Endometrium (tissue), 2 donors: ENCODE data around the gene MRFAP1.

ENCODE experiments used
- FAIRE-seq: peaks from 2 replicates; lab custom pipeline; 2012; peaks lifted over from hg19 to GRCh38; lab: Jason Lieb, UNC
- donor health status: control.
- donor health status: control.

MRFAP1 gene

DNA sequence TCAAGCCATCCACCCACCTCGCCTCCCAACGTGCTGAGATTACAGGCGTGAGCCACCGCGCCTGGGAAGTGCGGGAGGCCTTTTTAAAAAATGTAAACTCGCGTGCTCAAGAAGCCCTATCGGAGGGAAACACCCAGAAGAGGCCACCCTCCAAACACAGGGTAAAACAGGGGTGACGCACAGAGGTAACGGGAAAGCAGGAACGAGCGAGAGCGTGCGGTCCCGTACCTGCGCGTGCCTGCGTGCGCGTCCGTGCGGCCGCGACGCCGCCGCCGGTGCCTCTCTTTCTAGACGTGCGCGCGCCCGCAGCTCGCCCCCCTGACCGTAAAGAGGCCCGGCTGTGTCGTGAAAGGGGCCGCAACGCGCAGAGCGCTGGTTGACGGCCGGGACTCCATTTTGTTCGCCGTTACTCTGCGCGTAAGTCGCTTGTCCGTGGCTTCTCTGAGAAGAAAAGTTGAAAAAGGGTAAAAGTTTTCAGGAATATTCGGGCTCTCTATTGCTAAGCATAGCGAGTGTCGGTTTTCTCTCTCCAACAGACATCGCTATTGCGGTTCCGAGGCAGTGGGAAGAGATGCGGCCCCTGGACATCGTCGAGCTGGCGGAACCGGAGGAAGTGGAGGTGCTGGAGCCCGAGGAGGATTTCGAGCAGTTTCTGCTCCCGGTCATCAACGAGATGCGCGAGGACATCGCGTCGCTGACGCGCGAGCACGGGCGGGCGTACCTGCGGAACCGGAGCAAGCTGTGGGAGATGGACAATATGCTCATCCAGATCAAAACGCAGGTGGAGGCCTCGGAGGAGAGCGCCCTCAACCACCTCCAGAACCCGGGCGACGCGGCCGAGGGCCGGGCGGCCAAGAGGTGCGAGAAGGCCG, at the start of gene MRFAP1:
Gene MRFAP1, plus strand, starts transcription at position 394 of the 872 bp plus-strand sequence. Its CDS starts 178 bp downstream, at position 572.
- no peak for FAIRE-seq

DNA sequence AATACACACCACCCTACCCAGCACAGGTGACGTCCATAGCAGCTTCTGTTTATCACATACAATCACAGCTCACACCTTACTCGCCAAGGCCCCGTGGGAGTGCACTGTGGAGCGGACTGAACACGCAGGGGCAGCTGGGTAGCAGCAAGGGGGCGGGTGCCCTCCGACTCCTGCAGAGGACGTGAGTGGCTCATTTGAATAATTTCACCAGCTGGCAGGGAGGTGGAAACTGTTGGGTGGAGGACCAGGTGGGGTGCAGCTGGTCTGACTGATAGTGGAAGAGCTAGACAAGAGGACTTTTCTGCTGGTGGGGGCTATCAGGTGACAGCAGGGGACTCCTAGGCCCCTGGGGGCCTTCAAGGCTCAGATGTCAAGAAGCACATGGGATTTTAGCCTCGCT, 49.2 kb upstream of the MRFAP1 start:
- FAIRE-seq: no peak

DNA sequence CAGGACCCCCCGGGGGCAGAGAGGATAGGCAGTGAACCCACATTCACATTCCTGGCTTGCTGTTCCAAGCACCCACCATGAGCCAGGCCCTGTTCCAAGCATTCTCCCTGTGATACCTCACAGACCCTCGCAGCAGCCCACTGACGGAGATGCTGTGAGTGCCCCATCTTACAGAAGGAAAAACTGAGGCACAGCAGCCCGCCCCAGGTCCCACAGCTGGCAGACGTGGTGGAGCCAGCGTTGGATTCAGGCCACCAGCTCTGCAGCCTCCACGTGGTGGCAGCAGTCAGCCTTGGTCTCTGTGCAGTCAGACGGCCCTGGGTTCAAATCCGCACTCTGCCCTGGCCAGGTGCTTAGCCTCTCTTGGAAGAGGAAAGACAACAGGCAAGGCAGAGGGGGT, 48.7 kb upstream of the MRFAP1 start:
- no peak for FAIRE-seq

DNA sequence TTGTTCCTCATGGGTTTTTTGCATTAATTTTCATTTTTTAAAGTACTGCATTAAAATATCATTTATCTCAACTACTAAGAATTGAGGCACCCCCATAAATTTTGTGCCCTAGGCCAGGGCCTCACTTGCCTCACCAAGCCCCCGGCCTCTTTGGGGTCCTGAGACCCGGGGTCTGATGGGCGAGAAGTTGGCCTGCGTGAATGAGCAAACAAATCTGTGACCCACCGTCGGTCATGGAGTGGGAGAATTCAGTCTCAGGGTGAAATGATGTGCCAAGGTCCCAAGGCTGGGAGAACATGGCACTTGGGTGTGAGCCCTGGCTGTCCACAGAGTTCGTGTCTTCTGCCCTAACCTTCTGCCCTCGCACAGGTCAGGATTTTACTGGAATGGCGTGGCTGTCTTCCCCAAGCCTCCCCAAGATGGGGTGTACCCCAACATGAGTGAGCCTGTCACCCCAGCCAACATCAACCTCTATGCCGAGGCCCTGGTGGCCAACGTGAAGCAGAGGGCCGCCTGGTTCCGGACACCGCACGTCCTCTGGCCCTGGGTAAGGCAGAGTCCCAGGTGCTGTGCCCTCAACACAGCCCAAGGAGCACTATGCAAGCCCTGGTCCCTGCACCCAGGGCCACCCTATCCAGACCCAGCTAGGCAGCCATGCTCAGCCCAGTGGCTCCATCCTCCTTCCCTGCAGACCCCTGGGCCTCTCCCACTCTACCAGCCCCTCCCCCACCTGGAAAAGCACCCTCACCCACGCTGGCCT, 47.5 kb upstream of the MRFAP1 start:
- FAIRE-seq: no peak

DNA sequence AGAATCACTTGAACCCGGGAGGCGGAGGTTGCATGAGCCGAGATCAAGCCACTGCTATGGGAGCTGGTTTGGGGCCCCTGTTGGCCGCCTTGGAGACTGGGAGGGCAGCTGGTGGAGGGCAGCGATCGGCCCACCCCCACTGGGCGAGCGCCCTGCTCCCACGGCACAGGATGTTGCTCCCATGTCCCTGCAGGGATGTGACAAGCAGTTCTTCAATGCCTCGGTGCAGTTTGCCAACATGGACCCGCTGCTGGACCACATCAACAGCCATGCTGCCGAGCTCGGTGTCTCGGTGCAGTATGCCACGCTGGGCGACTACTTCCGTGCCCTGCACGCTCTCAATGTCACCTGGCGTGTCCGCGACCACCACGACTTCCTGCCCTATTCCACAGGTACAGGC, 46.1 kb upstream of the MRFAP1 start:
- FAIRE-seq: no peak

DNA sequence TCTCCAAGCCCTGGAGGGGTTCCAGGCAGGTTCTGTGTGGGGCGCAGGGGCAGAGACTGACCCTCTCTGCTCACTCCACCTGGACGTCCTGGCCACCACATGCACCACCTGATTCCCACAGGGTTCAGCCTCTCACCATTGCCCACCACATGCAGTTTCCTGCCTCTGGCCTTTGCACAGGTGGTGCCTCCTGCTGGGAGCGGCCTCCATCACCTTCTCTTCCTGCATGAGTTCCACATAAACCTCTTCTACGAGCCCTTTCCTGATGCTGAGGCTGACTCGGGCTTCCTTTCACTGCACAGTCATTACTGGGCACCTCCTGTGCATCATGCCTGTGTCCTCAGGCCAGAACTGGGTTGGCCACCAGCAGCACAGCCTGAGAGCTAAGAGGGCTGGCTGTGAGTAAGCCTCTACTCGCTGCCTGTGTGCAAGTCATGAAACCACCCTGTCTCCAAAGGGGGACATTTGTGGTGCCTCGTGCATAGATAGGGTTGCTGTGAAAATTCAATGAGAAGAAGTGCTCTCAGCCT, 45.6 kb upstream of the MRFAP1 start:
- no peak for FAIRE-seq

DNA sequence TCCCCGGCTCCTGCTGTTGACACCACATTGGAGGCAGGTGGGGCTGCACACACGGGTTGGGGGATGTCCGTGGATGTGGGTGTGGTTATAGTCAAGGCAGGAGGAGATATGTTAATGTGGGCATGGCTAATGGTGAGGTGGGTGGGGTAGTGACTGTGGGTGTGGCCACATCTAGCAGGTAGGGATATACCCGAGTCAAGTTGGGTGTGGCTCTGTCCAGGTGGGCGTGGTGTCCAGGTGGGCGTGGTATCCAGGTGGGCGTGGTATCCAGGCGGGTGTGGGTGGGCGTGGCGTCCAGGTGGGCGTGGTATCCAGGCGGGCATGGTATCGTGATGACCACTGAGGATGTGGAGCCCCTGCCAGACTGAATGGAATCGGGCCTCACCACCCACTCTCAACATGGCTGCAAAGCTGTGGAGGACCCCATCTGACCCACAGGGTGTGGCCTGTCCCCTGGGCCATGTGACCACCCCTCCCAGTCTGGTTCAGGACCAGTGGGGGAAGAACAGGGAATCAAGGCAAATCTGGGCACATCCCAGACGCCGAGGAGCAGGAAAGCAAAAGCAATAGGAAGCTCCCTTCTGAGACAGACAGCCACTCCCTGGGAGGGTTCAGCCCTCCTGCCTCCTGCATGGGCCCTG, 44.5 kb upstream of the MRFAP1 start:
- no peak for FAIRE-seq

DNA sequence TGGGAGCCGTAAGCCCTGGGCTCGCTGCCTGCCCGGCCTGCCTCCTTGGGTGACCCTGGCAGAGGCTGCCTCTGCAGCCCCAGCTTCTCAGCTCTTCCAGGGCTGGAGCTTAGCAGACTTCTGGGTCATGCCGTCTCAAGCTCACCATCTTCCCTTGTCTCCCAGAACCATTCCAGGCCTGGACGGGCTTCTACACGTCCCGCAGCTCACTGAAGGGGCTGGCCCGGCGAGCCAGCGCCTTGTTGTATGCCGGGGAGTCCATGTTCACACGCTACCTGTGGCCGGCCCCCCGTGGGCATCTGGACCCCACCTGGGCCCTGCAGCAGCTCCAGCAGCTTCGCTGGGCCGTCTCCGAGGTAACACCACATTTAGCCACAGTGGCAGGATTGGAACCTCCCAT, 43.5 kb upstream of the MRFAP1 start:
- no peak for FAIRE-seq

DNA sequence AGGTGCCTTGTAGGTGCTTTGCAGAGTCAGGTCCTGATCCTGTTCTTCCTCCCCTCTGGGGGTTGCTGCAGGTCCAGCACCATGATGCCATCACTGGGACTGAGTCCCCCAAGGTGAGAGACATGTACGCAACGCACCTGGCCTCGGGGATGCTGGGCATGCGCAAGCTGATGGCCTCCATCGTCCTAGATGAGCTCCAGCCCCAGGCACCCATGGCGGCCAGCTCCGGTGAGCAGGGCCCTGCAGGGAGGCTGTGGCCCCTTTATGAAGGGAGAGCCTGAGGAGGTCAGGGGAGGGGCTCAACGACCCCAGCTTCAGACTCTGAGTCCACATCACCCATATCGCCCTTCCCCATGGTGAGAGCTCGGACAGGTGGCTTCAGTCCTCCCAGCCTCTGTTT, 42.4 kb upstream of the MRFAP1 start:
- no peak for FAIRE-seq

DNA sequence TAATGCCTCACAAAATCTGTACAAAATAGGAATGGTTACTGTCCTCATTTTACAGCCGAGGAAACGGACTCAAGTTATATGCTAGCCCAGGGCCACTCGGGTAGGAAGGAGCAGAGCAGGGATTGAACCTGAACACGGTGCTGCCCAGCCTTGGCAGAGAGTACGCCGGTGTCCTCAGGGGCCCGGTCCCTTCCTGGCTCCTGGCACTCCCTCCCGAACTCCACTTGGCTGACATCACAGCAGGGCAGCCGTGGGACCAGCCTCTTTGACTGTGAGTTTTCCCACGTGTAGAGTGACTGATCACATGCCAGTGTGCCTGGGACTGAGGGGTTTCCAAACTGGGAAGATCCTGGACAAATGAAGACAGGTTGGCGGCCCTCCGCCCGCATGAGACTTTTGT, 41.8 kb upstream of the MRFAP1 start:
- no peak for FAIRE-seq

DNA sequence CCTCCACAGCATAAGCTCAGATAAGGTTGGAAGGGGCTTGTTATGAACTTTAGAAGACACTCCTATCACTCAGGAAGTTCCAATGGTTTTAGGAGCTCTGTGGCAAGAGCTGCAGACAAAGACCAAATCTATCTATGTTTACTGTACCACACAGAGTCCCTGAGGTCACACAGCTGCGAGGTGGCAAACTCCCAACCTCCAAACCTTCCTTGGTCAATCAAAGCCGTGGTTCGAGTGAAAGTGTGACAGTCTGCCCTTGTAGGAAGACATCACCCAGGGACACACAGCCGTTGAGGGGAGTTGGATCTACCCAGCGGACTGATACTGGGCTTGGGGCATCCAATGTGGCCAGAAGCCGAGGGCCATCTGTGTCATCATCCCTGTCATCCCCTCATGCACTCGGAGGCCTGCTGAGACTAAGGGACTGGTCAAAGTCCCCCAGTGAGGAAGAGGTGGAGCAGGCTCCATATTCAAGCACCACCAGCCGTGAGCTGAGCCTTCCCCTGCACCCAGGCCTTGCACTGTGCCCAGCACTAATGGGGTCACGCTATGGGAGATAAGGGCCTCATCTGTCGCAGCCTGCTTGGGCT, 38.7 kb upstream of the MRFAP1 start:
- no peak for FAIRE-seq

DNA sequence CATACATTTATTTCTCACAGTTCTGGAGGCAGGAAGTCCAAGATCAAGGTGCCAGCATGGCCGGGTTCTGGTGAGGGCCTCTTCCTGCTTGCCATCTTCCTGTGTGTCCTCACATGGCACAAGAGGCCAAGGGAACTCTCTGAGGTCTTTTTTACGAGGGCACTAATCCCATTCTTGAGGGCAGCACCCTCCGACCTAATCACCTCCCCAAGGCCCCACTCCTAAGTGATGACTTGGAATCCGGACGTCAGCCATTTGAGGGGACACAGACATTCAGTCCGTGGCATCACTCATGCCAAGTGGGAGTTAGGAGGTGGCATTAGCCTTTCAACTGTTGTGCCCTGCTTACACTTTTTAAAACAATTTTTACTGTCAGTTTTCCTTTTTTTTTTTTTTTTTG, 38.2 kb upstream of the MRFAP1 start:
- FAIRE-seq: no peak

DNA sequence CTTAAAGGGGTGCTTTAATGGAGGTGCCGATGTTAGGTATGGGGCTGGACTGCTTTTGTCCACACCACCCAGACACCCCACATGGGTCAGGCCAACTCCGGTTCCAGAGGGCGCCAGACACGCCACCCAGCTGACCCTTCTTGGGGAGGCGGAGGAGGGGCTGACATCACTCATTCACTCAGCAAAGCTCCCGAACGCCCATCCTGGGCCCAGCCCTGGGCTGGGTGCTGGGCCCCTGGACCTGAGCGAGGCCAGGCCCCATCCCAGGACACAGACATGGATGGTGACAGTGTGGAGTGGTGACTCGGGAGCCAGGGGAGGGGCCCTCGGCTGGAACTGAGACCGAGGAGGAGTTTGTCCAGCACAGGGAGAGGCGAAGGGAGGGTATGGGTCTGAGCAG, 37.4 kb upstream of the MRFAP1 start:
- FAIRE-seq: no peak

DNA sequence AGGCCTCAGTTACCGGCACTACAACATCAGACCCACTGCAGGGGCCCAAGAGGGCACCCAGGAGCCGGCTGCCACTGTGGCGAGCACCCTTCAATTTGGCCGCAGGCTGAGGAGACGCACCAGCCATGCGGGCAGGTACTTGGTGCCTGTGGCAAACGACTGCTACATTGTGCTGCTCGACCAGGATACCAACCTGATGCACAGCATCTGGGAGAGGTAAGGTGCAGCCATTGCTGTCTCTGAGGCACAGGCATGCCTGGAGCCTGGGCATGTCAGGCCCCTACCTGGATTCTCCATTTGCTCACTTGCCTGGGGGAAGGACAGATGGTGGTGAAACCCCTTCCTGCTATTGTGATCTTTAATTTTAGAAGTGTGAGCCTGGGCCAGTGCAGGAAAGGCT, 35.4 kb upstream of the MRFAP1 start:
- FAIRE-seq: no peak

DNA sequence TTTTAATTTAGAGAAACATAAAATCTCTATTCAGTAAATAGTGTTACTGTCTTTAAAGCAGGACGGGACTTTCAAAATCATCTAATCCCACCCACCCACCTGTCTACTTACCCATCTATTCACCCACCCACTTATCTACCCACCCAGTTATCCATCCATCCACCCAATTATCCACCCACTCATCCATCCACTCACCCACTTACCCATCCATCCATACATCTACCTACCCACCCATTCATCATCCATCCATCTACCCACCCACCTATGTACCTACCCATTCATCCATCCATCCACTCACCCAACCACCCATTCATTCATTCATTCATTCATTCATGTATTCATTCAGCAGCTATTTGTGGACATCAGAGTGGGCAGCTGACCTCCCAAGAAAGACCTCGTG, 34.9 kb upstream of the MRFAP1 start:
- FAIRE-seq: no peak

DNA sequence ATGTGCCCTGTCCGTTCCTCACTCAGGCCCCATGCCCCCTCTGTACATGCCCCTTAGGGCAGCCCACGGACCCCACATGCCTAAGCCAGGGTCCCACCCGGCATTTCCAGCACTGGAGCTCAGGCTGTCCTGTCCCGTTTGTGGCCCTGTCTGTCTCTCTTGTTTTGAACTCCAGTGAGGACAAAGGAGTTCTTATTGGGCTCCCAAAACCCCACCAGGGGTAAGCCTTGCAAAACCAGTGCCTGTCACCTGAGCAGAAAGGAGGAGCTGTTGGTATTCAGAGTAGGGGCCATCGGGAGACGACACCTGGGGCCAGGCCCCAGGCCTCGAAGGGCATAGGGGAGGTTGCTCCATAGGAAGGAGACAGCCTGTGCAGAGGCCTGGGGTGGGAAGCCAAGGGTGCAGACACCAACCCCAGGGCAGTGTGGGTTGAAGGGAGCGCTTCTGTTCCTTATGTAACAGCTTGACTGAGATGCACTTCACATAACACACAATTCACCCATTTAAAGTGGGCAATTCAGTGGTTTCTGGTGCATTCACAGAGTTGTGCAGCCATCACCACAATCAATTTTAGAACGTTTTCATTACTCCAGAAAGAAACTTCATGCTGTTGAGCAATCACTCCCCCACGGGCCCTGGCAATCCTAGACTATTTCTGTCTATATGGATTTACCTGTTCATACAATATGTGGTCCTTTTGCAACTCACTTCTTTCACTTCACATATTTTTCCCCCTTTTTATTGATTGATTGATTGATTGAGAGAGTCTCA, 33.8 kb upstream of the MRFAP1 start:
- FAIRE-seq: no peak

DNA sequence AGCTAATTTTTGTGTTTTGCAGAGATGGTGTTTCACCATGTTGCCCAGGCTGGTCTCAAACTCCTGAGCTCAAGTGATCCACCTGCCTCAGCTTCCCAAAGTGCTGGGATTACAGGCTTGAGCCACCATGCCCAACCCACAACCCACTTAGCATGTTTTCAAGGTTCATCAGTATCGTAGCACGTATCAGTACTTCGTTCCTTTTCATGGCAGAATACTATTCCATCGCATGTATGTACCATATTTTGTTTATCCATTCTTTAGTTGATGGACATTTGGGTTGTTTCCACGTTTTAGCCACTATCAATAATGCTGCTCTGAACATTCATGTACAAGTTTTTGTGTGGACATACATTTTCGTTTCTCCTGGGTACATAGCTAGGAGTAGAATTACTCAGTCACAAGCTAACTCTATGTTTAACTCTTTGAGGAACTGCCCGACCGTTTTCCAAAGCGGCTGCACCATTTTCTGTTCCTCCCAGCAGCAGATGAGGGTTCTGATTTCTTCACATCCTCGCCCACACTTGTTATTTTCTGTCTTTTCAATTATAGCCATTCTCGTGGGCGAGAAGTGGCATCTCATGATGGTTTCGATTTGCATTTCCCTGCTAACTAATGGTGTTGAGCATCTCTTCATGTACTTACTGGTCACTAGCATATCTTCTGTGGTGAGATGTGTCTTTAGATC, 33.0 kb upstream of the MRFAP1 start:
- no peak for FAIRE-seq

DNA sequence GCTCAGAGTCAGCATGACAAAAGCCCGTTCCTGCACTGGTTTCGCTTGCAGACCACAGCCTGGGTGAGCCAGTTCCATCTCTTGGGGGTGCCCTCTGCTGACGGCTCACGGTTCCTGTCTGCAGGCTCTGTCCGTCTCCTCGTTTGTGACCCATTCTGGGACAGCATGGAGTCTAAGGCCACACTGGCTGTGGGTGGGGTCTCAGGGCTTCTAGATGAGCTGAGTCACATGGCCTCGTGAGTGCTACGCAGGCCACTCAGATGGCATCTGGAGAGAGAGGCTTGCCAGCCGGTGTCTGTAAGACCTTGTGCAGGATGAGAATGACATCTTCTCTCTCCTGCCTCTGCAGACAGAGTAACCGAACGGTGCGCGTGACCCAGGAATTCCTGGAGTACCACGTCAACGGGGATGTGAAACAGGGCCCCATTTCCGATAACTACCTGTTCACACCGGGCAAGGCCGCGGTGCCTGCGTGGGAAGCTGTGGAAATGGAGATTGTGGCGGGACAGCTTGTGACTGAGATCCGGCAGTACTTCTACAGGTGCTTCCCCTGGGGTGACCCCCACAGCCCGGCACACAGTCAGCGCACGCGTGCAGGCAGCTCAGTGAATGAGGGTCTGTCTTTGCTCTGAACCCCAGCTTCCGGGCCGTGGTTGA, 31.6 kb upstream of the MRFAP1 start:
- FAIRE-seq: no peak

DNA sequence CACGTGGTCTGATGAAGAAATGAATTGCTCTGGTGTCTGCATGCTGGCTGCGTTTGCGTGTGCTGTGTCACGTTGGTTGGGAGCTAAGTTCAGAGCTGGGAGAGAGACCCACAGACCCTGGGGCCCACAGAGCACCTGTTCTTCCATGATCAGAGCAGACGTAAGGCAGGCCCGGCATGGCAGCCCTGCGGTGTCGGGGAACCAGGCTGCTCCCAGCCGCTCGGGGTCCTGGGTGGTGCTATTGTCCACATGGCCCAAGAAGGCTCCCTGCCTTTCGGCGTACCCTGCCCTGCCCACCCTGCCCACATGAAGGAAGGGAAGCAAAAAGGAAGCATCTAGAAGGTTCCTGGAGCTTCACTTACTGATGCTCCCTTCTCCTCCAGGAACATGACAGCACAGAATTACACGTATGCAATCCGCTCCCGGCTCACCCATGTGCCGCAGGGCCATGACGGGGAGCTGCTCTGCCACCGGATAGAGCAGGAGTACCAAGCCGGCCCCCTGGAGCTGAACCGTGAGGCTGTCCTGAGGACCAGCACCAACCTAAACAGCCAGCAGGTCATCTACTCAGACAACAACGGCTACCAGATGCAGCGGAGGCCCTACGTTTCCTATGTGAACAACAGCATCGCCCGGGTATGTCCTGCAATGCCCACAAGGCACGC, 30.9 kb upstream of the MRFAP1 start:
- no peak for FAIRE-seq

DNA sequence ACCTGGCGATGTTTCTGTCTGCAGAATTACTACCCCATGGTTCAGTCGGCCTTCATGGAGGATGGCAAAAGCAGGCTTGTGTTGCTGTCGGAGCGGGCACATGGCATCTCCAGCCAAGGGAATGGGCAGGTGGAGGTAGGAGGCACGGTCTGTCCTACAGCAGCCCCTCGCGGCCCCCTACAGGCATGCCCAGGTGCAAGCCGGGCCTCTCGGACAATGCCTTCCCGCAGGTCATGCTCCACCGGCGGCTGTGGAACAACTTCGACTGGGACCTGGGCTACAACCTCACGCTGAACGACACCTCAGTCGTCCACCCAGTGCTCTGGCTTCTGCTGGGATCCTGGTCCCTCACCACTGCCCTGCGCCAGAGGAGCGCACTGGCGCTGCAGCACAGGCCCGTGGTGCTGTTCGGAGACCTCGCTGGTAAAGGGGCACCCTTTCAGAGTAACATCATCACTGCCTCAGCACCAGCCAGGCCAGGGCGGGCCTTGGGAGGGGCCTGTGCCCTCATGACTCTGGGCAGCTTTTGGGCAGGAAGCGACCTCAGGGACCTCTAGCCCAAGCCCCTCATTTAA, 29.5 kb upstream of the MRFAP1 start:
- no peak for FAIRE-seq
